ENCODE results near the gene OR2H2.

OR2H2 gene

DNA sequence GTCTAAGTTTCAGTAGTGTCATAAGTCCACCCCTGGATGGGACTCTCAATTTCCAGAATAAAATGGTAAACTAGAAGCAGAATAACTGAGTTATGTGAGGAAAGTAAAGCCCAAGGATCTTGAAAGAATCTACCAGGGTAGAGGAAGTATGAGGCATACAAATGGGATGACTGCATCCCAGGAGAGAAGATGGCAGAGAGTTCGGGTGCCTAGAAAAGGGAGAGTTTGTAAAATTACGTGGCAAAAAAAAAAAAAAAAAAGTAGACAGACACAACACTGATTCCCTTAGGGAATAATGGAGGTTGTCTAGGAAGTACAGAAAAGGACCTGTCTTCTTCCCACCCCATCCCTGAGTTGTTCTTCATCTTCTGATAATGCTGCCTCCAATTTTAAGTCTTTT, 44.6 kb downstream of the OR2H2 start:
- DNase-seq (ENCODE audit: low read depth) = no peak

GRCh38 chr6:29630315-29630714, 45.4 kb downstream of the OR2H2 start:
- no peak for DNase-seq (ENCODE audit: low read depth)

DNA sequence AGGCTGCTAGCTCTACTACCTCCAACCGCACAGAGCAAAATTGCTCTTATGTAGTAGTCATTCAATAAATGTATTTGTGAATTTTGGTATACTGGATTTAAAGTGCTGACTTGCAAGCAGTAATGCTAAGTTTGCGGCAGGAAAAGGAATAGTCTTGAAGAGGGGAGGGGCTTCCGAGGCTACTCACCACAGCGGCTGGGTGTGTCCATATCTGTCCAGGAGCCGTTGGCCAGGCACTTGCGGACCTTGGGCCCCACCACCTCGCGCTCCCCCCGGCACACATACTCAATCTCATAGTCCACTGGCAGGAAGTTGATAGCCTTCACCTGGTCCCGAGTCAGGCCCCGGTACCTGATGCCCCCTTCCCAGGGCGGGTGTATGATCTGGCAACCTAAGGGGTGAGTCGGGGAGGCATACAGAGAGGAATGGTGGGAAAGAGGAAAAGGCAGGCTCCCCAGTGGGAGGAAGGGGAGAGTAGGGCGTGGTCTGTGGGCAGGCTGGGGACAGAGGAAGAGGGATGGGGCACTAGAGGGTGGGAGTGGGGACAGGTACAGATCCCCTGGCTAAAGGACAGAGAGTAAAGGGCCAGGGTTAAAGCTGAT, 46.4 kb downstream of the OR2H2 start:
- DNase-seq (ENCODE audit: low read depth) = no peak

GRCh38 chr6:29631860-29632731, 47.2 kb downstream of the OR2H2 start:
- no peak for DNase-seq (ENCODE audit: low read depth)

DNA sequence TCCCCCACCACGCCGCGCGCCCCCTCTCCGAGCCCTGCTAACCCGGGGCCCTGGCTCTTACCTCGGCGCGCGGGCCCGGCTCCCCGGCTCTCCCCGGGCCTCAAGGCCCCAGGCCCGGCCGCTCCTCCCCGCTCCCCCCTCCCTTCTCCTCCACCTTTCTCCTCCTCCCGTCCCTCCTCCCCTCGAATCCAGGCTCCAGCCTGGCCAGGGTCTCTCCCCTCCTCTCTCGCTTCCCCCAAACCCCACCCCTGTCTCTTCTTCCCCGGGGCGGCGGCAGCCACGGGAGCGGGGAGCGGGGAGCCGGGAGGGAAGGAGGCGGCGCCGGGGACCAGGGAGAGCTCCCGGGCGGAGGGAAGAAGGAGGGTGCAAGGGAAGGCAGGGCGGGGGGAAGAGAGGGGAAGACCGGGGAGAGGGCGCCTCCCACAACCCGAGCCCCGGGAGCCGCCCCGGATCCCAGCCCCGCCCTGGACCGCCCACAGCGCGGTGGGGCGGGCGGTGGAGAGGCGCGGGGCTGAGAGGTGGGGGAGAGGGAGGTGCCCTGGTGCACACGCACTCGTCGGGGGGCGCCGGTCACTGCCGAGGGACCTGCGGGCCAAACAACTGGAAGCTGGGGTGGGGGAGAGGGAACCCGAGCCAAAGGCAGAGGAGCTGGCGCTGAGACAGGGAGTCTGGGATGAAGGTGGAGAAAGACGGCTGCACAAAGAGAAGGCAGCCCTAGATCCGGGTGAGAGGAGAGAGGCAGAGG, 48.0 kb downstream of the OR2H2 start, which contains the start of gene GABBR1:
Gene GABBR1 (minus strand): TSS at position 395 of the 745 bp plus-strand sequence. CDS start 798 bp downstream, outside the sequence.
- DNase-seq (ENCODE audit: low read depth) = no peak

DNA sequence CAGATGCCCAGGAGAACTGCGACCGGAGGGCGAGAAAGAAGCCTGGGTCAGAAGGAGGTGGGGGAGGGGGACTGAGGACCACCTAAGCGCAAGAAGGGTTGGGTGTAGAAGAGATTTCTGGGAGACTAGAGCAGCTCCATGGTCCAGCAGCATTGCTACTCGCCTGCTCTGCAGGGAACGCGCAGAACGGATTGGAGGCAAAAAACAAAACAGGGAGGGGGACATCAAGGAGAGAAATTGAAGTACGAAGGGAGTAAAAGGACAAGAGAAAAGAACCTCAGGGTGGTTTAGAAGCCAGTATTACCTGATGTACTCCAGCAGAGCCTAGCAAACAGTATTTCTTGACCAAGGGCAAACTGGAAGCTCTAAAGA, 48.6 kb downstream of the OR2H2 start:
- no peak for DNase-seq (ENCODE audit: low read depth)

DNA sequence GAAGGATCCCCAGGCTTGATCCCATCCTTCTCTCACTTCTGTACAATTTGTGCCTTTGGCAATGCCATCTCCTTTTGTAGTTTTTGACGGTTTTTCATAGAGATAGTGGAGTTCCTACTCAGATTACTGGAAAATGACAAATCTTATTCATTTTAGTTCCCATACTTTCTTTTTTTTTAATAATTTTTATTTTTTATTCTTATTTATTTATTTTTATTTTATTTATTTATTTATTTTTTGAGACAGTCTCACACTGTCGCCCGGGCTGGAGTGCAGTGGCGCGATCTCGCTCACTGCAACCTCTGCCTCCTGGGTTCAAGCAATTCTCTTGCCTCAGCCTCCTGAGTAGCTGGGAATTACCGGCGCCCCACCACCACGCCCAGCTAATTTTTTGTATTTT, 52.3 kb downstream of the OR2H2 start:
- no peak for DNase-seq (ENCODE audit: low read depth)

Measured in HS-27A (cell line).